ENCODE measurements around the gene KRT78. TPM values are rescaled to one million over a fixed set of nuclear protein-coding genes. Genes with fewer than 3 reads are reported as not detected.

Gene KRT78
- total and polyA plus RNA-seq, 9 of the 15 experiments (the other 6 are each of a cell fraction or from before 2014, with no cell fraction given): not detected

DNA sequence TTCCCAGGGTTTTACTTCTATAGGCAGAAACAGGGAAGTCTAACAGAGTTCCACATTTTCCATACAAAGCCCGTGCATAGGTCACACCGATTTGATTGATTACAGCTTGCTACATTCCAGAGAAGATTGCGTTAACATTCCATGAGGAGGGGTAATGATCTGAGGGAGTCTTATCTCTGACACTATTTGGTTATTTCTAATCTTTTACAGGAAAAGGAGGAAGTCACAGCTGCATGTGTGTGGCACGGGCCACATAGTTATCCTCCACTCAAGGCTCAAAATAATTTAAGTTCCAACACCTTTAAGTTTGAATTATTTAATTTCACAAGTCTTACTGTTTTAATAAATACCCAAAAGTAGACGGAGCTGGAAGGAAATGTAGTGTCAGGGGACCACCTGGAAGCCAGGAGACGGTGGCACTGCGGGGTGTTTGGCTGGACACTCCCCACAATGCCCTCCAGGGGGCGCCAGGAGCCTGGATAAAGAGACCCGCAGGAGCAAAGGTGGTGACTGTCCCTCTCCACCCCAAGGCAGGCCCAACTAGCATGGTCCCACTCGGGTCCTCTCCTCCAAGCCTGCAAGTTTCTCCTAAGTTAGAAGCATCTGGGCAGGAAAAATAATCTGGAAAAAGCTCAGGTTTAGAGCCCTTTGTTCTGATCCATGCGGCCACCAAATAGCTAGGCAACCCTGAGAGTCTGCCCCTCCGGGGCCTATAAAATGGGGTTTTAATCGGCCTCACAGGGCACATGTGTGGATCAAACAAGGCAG, 35.9 kb upstream of the KRT78 start (continued):
- TF ChIP-seq NCOA6 (IDR thresholded peaks at IDR 0.05) (no peak), ARID2 (IDR thresholded peaks at IDR 0.05) (peak; percentile 97), SRSF3 (IDR thresholded peaks at IDR 0.05; ENCODE audit: insufficient read depth, low read length) (no peak), OTX1 (CRISPR knock-in tag; IDR thresholded peaks at IDR 0.05) (no peak), FIP1L1 (IDR thresholded peaks at IDR 0.05; ENCODE audit: low read depth, low read length, poor library complexity, severe bottlenecking) (no peak), GTF2F1 (IDR thresholded peaks at IDR 0.05; ENCODE audit: low read depth, low read length) (no peak), TSC22D4 (tag; IDR thresholded peaks at IDR 0.05) (no peak), MYNN (IDR thresholded peaks at IDR 0.05) (0 out of 2 replicates have a peak, but pooled peaks have one; percentile 23), MYNN (CRISPR knock-in tag; IDR thresholded peaks at IDR 0.05) (no peak), ZBTB7A (IDR thresholded peaks at IDR 0.05; ENCODE audit: borderline replicate concordance, control insufficient read depth, low read depth, low read length) (no peak), EZH2 (IDR thresholded peaks at IDR 0.05; ENCODE audit: borderline replicate concordance, low read depth, low read length) (no peak), RB1 (IDR thresholded peaks at IDR 0.05; ENCODE audit: low read depth) (peak; percentile 53; the same call in 1 of the 2 replicates), WHSC1 (IDR thresholded peaks at IDR 0.05; ENCODE audit: low read length) (no peak), IRF2 (CRISPR knock-in tag; IDR thresholded peaks at IDR 0.05) (no peak), JUN (IDR thresholded peaks at IDR 0.05; ENCODE audit: borderline replicate concordance, low read depth, low read length) (0 out of 2 replicates have a peak, but pooled peaks have one; percentile 61), JUN (CRISPR knock-in tag; IDR thresholded peaks at IDR 0.05; ENCODE audit: borderline replicate concordance) (no peak), SETDB1 (IDR thresholded peaks at IDR 0.05; ENCODE audit: low read length) (no peak), NUFIP1 (IDR thresholded peaks at IDR 0.05; ENCODE audit: partially characterized antibody) (no peak)
- TF ChIP-seq, protein P1, sequence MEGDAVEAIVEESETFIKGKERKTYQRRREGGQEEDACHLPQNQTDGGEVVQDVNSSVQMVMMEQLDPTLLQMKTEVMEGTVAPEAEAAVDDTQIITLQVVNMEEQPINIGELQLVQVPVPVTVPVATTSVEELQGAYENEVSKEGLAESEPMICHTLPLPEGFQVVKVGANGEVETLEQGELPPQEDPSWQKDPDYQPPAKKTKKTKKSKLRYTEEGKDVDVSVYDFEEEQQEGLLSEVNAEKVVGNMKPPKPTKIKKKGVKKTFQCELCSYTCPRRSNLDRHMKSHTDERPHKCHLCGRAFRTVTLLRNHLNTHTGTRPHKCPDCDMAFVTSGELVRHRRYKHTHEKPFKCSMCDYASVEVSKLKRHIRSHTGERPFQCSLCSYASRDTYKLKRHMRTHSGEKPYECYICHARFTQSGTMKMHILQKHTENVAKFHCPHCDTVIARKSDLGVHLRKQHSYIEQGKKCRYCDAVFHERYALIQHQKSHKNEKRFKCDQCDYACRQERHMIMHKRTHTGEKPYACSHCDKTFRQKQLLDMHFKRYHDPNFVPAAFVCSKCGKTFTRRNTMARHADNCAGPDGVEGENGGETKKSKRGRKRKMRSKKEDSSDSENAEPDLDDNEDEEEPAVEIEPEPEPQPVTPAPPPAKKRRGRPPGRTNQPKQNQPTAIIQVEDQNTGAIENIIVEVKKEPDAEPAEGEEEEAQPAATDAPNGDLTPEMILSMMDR (IDR thresholded peaks at IDR 0.05 in 2 of 3, conservative IDR thresholded peaks at IDR 0.05 in 1 of 3; ENCODE audit: insufficient read depth in 2 of 3, low read depth in 1 of 3, low read length in 3 of 3): peak; percentile 95 to 97 (median 97)
- TF ChIP-seq, protein P2, sequence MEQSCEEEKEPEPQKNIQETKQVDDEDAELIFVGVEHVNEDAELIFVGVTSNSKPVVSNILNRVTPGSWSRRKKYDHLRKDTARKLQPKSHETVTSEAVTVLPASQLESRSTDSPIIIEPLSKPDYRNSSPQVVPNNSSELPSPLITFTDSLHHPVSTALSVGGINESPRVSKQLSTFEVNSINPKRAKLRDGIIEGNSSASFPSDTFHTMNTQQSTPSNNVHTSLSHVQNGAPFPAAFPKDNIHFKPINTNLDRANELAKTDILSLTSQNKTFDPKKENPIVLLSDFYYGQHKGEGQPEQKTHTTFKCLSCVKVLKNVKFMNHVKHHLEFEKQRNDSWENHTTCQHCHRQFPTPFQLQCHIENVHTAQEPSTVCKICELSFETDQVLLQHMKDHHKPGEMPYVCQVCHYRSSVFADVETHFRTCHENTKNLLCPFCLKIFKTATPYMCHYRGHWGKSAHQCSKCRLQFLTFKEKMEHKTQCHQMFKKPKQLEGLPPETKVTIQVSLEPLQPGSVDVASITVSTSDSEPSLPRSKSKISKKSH (CRISPR knock-in tag; IDR thresholded peaks at IDR 0.05): no peak
- TF ChIP-seq, protein P3, sequence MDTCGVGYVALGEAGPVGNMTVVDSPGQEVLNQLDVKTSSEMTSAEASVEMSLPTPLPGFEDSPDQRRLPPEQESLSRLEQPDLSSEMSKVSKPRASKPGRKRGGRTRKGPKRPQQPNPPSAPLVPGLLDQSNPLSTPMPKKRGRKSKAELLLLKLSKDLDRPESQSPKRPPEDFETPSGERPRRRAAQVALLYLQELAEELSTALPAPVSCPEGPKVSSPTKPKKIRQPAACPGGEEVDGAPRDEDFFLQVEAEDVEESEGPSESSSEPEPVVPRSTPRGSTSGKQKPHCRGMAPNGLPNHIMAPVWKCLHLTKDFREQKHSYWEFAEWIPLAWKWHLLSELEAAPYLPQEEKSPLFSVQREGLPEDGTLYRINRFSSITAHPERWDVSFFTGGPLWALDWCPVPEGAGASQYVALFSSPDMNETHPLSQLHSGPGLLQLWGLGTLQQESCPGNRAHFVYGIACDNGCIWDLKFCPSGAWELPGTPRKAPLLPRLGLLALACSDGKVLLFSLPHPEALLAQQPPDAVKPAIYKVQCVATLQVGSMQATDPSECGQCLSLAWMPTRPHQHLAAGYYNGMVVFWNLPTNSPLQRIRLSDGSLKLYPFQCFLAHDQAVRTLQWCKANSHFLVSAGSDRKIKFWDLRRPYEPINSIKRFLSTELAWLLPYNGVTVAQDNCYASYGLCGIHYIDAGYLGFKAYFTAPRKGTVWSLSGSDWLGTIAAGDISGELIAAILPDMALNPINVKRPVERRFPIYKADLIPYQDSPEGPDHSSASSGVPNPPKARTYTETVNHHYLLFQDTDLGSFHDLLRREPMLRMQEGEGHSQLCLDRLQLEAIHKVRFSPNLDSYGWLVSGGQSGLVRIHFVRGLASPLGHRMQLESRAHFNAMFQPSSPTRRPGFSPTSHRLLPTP (IDR thresholded peaks at IDR 0.05; ENCODE audit: borderline replicate concordance, extremely low read depth, insufficient read length): no peak

Measured in K562 (cell line).